ENCODE results near the gene GP2.
A peak's percentile ranks its signal among the peaks of the same experiment; 100 is the strongest.
"Not testable (repeated sequence)": the region's sequence is repeated elsewhere in the genome, so short reads cannot be mapped to it uniquely, and the experiment has no call there.

GP2 gene

DNA sequence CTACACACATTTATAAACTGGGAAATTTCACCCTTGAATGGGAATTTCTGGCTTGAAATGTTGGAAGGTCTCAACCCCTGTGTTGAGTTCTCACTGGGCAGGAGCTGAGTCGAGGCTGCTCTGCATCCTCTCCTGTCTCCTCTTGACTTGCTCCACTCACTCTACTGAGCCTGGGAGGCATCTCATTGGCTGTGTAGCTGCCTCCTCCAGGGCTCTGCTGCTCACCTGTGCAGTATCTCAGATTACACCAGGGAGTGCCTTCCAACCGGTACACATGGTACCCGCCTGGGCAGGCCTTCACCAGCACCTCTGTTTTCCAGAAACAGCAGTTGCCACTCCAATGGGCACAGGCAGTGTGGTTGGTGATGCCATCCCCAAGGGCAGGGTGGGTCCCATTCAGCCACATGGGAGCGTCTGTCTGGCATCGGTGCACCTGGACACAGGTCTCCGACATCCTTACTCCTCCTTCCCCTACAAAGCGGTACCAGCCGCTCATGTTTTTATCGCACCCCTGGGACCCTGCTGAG, 3.7 kb downstream of the GP2 start:
- peak; percentile 28 for DNase-seq

DNA sequence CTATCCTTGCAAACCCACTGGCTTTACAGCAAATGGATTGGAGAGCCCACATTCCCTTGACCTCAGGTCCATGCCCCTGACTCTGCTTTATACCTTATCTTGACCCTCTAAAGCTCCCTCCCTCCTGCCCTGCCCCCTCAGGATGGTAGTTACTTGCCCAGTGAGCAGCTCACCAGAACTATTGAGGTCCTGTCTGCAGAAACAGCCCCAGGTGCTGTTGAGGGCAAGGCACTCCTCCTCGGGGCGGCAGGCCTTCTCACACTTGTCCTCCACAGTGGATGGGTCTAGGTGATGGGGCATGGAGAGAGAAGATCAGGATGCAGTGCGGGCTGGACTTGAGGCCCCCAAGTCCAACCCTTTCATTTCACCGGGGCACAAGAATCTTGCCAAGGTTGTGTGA, 4.6 kb downstream of the GP2 start:
- no peak for DNase-seq

DNA sequence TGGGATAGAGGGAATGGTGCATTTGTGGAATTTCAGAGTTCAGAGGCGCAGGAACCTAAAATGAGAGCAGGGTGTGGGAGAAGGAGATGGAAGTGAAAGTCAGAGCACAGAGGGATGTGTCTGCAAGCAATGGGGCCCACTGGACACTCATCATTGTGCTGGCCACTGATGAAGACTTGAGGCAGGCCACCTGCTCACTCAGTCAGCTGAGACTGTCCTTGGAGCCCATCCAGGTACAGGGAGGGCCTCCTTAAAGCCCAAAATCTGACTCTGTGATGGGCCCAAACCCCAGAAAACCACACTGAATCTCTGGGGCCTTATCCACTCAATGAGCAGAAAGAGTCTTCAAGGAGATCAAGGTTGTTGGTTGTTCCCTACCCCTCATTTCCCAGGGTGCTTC, 5.6 kb downstream of the GP2 start:
- DNase-seq: no peak

DNA sequence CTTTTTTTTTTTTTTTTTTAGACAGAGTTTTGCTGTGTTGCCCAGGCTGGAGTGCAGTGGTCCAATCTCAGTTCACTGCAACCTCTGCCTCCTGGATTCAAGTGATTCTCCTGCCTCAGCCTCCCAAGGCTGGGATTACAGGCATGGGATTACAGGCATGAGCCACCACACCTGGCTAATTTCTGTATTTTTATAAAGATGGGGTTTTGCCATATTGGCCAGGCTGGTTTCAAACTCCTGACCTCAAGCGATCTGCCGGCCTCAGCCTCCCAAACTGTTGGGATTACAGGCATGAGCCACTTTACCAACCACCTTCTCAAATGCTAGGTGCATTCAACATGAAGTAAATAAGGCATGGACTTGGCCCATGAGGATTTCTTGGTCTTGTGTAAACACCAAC, 6.3 kb downstream of the GP2 start:
- not testable (repeated sequence) for DNase-seq

DNA sequence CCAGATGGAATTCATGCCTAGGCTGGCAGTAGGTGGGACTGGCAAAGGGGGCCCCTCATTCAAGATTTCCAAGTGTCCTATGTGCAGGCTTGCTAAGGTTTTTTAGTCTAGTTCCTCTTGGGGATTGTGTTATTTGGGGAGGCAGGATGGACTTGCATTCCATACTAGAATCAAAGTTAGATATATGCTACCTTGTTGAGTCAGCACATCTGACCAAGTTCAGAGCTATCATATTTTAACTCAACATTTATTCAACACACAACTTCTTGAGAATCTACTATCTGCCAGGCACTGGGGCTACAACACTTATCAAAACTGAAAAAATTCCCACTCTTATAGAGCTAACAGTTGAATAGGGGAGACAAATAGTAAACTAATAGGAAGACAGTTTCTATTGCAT, 6.7 kb downstream of the GP2 start:
- no peak for DNase-seq

DNA sequence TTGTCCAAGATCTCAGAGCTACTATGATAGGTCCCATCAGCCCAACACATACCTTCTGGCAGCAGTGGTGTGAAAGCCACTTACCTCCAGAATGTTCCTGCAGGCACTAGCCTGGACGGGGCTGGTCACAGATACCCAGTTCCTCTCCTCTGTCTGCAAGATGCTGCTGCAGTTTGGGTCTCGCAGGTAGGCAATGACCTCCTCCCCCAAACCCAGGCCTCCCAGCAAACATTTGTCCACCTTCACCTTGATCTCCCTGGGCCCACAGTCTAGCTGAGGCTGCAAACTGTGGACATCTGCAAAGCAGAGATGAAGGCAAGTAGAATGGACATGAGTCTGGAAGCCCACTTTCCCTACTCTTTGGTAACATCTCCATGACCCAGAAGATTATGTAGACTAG, 7.1 kb downstream of the GP2 start:
- DNase-seq: no peak

DNA sequence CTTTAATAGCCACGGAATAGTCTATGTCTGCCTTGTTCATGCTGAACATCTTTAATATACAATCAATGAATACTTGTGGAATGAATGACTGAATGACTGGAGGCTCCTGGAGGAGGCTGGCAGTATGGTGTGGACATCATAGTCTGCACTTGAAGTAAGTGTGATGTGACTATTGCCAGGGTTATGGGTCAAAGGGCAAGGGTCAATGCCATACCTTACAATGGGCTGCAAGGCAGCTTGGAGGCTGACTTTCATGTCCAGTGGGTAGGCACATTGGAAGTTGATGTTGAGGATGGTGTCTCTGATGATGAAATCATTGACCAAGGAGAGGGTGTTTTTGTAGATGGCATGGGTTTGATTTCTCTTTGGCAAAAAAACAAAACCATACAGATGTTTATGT, 7.9 kb downstream of the GP2 start:
- no peak for DNase-seq

DNA sequence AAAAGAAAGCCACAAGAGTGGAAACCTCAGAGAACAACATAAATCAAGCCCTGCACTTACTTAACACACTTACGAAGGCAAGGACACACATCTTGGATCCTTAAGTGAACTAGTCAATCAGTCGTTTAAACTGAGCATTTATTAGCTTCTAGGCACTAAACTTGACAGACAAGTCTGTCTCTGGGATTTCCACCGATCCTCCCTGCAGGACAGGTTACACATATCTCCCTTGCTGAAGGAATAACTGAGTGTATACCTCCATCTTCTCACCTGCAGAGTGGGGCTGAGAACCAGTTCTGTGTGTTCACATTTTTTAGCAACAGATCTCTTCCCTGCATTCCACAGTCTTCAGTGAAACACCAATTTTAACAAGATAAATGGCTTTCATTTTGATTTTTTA, 8.9 kb downstream of the GP2 start:
- no peak for DNase-seq

DNA sequence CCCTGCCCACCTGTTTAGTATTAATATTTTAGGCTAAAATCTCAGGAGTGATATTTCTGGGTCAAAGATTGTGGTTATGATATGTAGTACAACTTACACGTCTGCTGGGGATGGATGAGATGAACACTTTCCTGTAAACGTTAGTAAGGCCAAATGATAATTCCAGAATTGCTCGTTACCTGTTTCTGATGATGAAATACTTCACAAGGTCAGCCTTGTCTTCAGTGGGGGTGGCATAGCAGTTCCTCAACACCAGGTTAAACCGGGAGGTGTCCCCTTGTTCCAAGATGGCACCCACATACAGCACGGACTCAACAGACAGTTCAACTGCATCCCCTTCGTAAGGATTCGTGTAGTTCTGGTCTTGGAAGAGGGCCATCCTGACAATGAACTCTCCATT, 9.3 kb downstream of the GP2 start:
- no peak for DNase-seq

DNA sequence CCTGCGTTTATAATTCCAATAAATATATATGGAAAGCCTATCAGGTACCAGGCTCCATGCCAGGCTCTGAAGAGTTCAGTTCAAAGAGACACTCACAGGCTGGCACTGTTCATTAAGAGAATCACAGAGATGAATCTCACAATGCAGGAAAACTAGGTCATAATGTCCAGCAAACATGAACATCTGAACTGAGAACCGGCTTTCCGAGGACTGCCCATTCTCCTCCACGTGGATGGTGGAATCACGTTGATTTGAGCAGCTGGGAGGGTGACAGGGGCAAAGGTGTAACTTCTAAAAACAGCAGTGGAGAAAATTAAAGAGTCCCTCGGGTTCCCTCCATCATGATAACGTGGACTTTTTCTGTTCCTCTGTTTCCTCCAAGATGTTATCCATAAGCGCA, 10.2 kb downstream of the GP2 start:
- DNase-seq: no peak

DNA sequence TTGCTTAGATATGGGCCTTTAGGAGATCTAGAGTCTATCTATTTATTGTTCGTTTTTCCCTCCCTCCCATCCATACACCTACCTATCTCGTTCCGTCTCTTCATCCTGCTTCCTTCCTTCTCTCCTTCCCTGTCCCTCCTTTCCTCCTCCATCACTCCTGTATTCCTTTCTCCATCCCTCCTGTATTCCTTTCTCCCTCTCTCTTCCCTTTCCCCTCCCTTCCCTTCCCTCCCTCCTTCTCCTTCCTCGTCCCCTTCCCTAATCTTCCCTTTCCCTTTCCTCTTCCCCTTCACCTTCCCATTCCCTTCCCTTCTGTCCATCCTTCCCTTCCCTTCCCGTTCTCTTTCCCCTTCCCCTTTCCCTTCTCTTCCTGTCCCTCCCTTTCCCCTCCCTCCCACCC, 10.6 kb downstream of the GP2 start:
- DNase-seq: no peak

DNA sequence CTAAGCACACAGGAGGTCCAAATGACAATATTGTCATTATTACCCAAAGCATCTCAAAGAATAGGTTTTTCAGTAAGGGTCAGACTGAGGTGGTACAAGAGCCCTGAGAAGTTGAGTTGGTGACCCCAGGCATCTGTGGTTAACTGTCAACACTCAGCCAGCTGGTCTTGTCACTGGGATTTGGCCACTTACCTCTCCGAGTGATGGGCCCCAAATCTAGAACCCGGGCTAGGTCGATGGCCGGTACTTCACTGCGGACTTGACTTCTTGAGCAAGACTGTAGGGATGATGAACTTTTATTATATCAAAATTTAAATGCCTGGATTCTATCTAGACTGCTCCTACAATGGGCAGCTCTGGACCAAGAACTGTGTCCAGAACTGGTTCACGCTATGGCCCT, 11.5 kb downstream of the GP2 start:
- no peak for DNase-seq

DNA sequence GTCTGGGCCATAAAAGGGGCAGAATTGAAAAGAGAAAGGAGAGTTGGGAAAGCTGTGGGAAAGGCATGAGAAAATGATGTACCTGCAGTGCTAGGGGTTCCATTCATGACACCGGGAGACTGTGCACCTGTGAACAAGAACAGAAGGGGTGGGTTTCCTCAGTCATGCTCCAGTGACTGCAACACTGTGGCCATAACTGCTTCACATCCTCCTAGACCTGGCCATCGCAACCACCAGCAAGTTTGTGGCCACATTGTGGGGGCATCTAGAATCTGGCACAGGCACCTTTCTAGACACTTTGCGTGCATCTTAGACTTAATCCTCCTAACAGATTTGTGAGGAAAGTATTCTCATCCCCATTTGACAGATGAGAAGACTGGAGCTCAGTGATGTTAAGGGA, 12.7 kb downstream of the GP2 start:
- no peak for DNase-seq

DNA sequence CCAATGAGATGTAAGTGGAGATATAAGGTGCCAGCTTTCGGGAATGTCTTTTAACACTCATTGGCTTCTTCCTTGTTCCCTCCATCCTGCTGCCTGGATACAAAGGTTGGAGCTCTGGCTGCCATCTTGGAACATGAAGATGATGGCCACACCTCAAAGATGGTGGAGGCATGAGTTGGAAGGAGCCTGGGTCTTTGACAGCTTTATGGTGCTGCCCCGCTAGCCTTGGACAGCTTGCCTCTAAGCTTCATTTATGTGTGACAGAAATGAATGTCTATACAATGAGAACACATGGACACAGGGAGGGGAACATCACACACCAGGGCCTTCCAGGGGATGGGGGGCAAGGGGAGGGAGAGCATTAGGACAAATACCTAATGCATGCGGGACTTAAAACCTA, 13.6 kb downstream of the GP2 start:
- no peak for DNase-seq

DNA sequence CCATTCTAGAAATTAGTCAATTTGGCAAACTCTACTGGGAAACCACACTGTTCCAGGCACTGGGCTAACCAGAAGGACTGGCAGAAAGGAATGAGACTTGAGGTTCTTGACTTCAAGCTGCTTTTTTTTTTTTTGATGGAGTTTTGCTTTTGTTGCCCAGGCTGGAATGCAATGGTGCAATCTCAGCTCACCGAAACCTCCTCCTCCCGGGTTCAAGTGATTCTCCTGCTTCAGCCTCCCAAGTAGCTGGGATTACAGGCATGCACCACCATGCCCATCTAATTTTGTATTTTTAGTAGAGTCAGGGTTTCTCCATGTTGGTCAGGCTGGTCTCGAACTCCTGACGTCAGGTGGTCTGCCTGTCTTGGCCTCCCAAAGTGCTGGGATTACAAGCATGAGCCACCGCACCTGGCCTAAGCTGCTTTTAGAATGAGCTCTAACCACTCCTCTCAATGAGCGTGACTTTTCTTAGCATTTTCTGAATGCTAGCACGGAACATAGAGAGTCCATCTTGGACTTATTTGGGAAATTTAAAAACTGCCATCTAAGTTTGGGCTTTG, 14.7 kb downstream of the GP2 start:
- DNase-seq: not testable (repeated sequence)

DNA sequence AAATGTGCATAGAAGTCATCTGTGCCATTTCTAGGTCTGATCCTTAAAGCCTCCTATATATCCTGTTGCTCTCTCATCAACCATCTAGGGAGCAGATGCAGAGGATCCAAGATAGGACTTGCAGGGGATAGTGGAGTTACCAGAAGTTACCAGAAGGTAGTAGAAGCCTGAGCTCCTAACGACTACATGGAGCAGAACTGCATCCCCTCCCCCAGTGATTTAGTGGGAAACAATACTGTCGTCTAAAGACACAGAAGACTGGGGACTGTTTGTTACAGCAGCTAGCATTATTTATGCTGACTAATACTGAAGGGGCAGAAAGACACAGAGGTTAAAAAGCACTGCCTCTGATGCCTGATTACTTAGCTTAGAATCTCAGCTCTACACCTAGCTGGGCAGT, 15.8 kb downstream of the GP2 start:
- DNase-seq: no peak

DNA sequence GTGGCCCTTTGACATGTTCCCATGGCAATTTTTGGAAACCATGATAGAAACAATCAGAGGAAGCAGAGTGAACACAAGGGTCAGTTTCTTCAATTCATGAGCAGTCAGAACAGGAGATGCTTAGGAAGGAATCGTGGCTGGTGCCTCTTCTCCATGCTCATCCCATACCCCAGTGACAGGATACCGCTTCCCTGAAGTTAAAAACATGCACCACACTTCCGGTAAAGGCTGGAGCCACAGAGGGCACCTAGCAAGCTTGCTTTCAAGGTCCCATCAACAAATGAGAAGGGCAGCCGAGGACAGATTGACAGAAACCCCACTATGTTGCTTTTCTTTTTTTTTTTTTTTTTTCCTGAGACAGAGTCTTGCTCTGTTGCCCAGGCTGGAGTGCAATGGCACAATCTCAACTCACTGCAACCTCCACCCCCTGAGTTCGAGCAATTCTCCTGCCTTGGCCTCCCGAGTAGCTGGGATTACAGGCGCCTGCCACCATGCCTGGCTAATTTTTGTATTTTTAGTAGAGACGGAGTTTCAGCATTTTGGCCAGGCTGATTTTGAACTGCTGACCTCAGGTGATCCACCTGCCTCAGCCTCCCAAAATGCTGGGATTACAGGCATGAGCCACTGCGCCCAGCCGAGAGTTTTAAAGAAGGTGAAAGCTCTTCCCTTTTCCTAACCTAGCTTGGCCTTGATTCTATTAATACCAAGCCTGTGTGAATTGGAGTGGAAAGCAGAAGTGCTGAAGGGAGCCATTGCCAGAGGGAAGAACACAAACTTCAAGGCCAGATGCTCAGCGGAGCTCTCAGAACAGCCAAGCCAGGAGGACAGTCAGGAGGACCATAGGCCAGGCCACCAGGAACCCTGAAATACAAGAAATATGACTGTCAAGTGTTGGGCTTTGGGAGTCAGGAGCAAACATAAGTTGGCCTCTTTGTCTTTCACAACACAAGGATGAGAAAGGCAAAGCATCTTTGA, 16.6 kb downstream of the GP2 start:
- no peak for DNase-seq

DNA sequence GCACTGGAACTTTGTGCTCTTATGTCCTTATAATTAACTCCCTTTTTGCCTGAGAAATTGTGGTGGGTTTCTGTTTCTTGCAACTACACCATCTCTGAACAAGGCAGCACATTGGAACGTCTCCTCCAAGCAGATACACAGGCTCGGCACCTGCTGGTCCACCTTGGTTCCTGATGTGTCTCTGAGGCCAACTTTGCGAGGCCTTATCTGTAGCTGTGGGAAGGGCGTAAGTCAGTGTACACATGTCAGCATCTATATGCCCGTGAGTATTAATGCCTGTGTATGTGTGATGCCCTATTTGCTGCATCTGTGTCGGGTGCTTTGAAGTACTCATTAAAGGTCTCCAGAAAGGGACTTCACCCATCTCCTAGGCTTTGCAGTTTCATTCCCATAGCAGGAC, 17.5 kb downstream of the GP2 start:
- DNase-seq: no peak

DNA sequence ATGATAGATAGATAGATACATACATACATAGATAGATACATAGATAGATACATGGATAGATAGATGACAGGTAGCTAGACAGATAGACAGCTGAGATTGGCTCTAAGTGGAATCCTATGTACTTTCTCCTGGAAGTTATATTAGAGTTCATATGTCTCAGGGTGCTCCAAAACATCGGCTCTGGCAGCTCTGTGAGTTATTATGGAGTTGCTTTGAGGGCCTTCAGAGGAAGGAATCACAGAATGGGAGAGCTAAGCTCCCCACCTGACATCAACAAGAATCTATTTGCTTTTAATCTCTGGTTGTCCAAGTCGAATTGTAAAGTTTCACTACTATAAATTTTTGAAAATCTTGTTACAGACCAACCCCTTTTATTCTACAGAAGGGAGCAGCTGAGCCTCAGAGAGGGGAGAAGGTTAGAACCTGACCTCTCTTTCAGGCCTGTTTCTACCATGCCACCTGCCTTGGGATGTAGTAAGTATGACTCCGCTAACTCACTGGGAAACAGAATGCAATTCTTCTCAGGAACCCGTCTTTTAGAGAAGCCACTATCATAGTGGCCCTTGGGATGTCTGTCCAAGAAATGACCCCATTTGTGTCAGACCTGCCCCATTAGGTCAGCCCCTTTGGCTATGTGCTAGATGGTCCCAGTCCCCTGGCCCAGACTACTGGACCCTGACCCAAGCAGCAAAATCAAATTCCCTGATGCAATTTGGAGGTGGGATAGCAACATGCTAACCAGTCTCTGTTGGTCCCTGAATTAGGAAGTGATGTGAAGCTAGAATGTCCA, 18.3 kb downstream of the GP2 start:
- DNase-seq: no peak

DNA sequence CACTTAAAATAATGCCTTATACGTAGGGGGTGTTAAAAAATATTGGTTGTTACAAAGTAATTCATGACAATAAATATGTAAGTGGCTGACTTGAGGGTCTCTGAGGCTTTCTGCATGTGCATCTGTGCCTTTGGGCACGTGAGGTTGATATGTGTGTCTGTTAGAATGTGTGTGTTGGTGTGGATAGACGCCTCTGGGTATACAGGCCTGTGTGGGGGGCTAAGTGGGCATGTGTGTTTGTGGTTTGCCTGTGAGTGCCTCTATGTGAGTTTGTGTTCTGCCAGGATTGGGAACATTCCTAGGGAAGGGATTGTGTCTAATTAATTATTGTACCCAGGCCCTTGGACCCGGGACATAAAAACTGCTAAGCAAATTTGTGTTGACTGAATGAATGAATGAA, 19.0 kb downstream of the GP2 start:
- DNase-seq: no peak

DNA sequence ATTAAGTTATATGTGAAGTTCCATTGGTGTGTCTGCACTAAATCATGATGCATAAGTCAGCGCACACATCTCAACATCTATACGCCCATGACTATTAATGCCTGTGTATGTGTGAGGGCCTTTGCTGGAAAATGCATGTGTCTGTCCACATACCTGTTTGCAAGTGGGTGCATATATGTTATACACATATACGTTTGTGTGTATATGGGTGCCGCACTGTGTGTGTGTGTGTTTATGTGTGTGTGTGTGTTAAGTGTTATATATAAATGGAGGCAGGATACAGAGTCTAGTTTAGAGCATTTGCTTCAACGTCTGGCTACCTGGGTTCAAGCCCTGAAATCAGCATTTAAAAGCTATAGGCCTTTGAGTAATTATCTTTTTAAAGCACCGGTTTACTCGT, 19.5 kb downstream of the GP2 start:
- no peak for DNase-seq

DNA sequence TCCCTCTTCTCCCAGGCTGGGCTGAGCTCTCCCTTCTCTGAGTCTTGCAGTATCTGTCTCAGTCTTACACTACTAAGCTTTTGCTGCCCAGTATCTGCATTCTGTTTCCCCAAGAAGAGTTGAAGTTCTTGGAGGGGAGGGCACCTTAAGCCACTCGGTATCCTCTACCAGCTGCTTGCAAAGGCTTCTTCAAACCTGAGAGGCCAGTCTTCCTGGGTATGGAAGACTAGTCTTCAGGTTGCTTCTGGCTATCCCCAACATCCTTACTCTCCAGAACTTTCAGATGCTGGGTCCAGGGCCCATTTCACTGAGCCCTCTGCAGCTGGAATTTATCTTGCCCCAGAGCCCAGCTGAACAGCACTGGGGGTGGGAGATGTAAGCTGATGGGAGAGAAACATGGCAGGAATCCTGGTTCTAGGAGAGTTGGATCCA, 20.1 kb downstream of the GP2 start:
- DNase-seq: no peak

DNA sequence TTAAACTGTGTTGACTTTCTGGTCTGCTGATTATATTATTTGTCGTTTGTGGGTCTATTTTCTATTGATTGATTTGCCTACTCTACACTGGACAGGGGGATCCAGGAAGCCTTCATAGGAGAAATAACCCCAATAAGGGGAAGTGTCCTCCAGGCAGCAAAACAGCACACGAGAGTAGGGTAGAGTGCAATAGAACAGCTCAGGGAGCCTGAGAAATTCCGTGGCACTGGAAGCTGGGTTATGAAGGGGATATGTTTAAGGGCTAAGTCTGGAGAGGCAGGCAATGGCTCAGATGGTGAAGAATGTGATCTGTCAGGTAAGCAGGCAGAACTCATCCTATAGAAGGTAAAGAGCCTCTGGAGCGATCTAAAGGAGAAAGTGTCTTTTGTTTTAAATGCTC, 20.9 kb downstream of the GP2 start:
- DNase-seq: no peak

DNA sequence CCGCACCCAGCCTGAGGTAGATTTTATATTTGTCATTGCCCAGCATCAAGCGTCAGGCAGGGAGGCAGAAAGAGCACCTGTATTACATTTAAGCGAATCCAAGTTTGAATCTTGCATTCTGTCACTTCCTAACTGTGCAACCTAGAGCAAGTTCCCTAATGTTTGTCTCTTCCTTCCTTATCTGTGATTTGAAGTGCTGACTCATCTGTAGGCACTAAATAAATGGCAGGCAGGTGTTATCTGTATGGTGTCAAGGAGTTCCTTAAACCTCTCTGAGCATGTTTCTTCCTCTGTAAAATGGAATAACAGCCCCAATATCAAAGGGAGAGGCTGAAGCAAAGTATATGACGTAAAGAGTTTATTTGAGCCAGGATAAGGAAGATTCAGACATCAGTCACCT, 24.3 kb downstream of the GP2 start:
- DNase-seq: no peak

All from NCI-H187 treated with DMSO at 0.1 percent for 48 hours (cell line).